D721Med (cell line): Measurements from ENCODE around the gene GLT6D1.

Experiments
- DNase-seq: peaks from one replicate; pipeline ENCODE4 v3.0.0; 2011; ENCODE audit warnings: low spot score; ENCODE audit not compliant: insufficient read length
- FAIRE-seq: peaks from 2 replicates; lab custom pipeline; 2011; peaks lifted over from hg19 to GRCh38; lab: Jason Lieb, UNC
- CTCF ChIP-seq: IDR thresholded peaks from 2 replicates; pipeline ENCODE4 v1.5.1; 2012; ENCODE audit warnings: mild to moderate bottlenecking, control low read depth; ENCODE audit not compliant: insufficient read depth; ENCODE audit errors: missing control alignments

GLT6D1 gene

GRCh38 chr9:135608294-135608998, 30.9 kb downstream of the GLT6D1 start:
- FAIRE-seq (no peak), DNase-seq (no peak)
- TF ChIP-seq CTCF, result no peak

GRCh38 chr9:135607401-135608293, 31.7 kb downstream of the GLT6D1 start:
- DNase-seq, result no peak
- no peak for TF ChIP-seq CTCF
- FAIRE-seq, result no peak

- TF ChIP-seq CTCF, result no peak
- FAIRE-seq (no peak), DNase-seq (no peak)
Measured at GRCh38 chr9:135606885-135607259, 32.5 kb downstream of the GLT6D1 start.

- no peak for DNase-seq
- TF ChIP-seq CTCF, result no peak
- FAIRE-seq, result no peak
Measured at GRCh38 chr9:135605238-135605781, 34.0 kb downstream of the GLT6D1 start.

GRCh38 chr9:135604437-135605237, 34.7 kb downstream of the GLT6D1 start:
- FAIRE-seq (no peak), DNase-seq (no peak)
- TF ChIP-seq CTCF, result no peak

- DNase-seq, result peak; percentile 62
- FAIRE-seq, result no peak
- TF ChIP-seq CTCF, result peak; percentile 65
Measured at GRCh38 chr9:135602789-135603481, 36.4 kb downstream of the GLT6D1 start.
